ENCODE results near the gene CYP4F3. TPM values are rescaled to one million over a fixed set of nuclear protein-coding genes. Genes with fewer than 3 reads are reported as not detected.
"Not testable (repeated sequence)": the region's sequence is repeated elsewhere in the genome, so short reads cannot be mapped to it uniquely, and the experiment has no call there.

CYP4F3 gene
- total RNA-seq, 1 experiment from 2014 or later, result 0.11 TPM

DNA sequence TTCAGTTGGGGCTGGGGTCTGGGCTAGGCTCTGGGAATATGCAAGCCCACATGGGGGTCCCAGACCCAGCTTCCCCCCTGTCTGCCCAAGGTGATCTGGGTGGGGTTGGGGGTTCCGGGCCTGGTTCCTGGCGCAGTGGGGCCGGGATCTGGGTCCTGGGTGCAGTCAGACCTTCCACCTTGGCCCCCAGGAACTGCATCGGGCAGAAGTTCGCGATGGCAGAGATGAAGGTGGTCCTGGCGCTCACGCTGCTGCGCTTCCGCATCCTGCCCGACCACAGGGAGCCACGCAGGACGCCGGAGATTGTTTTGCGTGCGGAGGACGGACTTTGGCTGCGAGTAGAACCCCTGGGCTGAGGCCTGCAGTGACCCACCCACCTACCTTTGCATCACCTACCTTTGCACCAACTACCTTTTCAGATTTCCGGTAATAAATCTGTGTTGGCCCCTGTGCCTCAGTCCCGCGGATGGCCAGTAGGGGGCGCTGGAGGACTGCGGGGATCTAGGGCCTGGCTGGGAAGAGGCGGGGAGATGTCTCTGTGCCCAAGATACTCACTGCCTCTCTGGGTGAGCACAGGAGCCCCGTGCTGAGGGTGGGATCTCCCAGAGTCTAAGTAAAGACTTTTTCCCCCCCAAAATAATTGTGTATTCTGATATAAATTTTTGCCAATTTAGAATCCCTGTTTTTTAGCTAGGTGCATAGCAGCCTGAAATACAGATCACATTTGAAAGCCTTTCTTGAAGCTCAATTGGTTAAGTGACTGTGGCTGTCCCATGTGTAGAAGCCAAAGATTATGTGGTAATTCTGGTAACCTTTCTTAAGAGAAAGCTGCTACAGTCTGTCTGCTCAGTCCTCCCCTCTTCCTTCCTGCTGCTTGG is 11.5 kb upstream of the CYP4F3 start:
- DNase-seq (ENCODE audit: low read depth), result peak; percentile 37

DNA sequence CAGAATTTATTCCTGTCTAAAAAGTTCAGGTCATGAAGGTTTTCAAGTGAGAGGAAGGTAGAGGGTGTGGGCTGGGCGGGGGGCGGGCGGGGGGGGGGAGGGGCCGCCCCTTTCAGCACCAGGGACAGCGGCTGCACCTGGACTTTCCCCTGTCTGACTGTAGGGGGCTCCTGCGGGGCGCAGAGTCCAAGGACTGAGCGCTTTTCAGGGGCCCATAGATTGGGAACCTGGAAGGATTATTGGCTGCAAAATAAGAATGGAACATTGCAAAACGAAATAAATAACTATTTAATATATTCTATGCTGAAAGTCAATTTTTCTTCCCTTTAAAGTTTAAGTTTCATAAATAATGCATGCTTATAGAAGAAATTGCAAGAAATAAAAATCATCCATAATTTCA is 8.9 kb upstream of the CYP4F3 start:
- DNase-seq (ENCODE audit: low read depth), result no peak

DNA sequence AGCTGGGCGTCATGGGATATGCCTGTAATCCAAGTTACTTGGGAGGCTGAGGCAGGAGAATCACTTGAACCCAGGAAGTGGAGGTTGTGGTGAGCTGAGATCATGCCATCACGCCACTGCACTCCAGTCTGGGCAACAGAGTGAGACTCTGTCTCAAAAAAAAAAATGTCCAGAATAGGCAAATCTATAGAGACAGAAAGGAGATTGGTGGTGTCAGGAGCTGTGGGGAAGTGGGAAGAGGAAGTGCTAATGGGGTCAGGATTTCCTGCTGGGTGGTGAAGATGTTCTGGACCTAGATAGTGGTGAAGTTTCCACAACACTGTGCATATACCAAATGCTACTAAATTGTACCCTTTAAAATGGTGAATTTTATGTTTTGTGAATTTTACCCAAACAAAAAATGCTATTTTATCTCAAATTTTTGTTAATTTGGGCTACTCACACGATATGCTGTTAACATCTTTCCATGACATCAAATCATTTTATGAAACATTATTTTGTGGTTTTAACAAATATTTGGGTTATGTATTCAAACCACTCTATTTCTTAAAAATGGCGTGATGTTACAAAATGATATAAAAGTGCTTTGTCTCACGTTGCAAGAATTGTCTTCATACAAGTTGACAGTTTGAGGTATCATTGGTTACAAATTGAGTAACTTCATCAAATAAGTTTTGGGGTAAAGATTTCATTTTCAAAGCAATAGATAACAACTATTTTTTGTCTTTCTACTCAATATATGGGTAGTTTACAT is 7.4 kb upstream of the CYP4F3 start:
- no peak for DNase-seq (ENCODE audit: low read depth)

DNA sequence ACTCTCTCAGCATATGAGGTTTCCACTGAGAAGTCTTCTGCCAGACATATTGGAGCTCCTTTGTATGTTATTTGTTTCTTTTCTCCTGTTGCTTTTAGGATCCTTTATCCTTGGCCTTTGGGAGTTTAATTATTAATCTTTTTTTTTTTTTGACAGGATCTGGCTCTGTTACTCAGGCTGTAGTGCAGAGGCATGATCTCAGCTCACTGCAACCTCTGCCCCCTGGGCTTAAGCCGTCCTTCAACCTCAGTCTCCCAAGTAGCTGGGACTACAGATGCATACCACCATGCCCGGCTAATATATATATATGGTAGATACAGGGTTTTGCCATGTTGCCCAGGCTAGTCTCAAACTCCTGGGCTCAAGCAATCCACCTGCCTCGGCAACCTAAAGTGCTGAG is 6.6 kb upstream of the CYP4F3 start:
- DNase-seq (ENCODE audit: low read depth), result no peak

DNA sequence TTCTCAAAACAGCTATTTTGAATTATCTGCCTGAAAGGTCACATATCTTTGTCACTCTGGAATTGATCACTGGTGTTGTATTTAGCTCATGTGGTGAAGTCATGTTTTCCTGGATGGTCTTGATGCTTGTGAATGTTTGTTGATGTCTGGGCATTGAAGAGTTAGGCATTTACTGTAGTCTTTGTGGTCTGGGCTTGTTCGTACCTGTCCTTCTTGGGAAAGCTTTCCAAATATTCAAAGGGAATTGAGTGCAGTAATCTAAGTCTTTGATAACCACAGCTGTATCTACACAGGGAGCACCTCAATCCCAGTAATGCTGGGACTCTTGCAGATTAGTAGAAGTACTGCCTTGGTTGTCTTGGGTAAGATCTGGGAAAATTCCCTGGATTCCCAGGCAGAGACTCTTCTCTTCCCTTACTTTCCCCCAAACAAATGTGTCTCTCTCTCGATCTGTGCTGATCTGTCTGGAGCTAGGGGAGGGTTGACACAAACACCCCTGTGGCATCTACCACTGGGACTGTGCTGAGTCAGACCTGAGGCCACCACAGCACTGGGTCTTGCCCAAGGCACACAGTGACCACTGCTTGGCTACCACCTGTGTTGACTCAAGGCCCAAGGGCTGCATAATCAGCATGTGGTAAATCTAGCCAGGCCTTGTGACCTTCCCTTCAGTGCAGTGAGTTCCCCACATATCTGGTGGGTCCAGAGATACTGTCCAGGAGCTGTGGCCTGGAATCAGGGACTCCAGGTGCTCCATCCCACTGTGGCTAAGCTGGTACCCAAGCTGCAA is 5.5 kb upstream of the CYP4F3 start:
- DNase-seq (ENCODE audit: low read depth), result no peak

DNA sequence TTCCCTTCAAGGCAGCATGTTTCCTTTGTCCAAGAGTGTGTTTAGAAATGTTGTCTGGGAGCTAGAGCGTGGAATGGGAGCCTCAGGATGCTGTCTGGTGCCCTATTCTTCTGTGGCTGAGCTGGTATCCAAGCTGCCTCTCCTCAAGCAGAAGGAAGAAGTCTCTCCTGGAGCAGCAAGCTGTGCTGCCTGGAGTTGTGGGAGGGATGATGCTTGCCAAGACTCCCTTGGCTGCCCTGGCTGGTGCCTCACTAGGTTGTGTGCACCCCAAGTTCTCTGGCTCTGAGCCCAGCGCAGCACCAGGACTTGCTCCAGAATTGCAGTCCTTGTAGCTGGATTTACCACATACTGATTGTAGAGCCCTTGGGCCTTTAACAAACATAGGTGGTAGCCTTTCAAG is 4.7 kb upstream of the CYP4F3 start:
- DNase-seq (ENCODE audit: low read depth), result no peak

DNA sequence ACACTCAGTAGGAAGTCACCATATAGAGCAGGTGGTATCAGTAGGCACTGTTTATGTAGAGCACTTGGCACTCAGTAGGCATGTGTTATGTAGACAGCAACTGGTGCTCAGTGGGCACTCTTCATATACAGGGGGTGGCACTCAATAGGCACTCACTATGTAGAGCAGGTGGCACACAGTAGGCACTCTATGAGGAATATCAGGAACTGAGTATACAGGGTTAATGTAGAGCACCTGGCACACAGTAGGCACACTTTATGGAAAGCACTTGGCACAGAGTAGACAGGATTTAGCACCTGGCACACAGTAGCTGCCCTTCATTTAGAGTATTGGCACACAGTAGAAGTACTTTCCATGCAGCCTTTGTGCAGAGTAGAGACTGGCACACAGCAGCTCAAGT is 1.1 kb upstream of the CYP4F3 start:
- no peak for DNase-seq (ENCODE audit: low read depth)

DNA sequence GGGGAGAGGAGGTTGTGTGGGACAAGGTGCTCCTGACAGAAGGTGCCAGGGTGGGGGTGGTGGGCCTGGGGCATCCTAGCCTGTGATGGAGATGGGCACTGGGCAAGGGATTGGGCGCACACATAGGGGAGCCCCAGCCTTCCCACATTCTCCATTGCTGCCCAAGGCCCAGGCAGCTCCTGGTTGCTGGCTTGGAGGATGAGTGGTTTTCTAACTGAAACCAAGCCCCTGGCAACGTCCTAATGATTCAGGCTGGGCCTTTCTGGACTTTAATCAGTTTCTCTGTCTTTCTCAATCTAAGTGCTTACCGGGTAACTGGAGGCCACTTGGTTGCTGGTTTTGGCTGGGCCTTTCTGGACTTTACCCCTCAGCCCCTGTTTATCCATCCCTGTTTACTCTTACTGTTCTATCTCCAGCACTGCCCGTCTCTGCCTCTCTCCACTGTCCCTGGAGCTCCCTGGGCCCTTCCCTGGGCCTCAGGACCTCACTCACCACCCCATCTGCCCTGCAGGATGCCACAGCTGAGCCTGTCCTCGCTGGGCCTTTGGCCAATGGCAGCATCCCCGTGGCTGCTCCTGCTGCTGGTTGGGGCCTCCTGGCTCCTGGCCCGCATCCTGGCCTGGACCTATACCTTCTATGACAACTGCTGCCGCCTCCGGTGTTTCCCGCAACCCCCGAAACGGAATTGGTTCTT is 354 bp downstream of the CYP4F3 start:
- DNase-seq (ENCODE audit: low read depth), result no peak

DNA sequence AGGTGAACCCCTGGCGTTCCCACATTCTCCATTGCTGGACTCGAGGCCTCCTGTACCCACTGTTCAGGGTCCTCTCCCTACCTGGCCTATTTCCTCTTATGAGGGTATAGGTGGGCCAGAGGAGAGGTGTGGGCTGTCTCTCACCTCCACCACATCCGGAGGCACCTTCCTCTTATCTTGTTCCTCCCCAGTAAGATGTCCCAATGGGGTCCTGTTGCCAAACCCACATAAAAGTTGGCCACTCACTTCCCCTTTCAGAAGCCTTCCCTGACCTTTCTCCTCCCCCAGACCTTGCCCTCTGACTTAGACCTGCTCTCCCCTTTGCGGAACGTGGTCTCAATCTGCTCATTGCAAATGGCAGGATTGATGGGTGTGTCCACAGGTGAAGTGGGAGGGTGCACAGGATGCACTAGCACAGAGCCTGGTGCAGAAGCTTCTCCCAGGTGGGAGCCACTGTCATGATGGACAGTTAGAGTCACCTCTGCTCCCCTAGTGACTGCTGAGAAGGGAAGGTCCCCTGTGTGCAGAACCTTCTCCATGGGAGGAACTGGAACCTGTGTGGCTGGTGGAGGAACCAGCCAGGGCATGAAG is 1.3 kb downstream of the CYP4F3 start:
- no peak for DNase-seq (ENCODE audit: low read depth)

DNA sequence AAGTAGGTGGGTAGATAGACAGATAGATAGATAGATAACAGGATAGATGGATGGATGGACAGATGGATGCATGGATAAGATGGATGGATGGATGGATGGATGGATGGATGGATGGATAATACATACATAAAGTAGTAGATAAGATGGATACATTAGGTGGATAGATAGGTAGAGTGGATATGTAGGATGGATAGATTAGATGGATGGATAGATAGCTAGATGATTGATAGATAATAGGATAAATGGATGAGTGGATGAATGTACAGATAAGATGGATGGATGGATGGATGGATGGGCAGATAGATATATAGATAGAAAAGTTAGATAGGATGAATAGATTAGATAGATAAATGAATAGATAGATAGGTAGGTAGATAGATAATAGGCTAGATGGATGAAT is 2.1 kb downstream of the CYP4F3 start:
- no peak for DNase-seq (ENCODE audit: low read depth)

DNA sequence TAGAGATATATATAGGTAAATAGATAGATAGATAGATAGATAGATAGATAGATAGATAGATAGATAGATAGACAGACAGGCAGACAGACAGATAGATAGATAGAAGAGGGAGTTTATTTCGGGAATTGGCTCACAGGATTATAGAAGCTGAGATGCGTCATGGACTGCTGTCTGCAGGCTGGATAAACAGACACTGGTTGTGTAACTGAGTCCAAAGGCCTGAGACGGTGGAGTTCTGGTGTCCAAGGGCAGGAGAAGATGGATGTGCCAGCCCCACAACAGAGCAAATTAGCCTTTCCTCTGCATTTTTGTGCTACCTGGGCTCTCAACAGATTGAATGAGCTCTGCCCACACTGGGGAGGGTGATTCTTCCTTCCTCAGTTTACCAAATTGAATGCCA is 2.7 kb downstream of the CYP4F3 start:
- DNase-seq (ENCODE audit: low read depth), result no peak

DNA sequence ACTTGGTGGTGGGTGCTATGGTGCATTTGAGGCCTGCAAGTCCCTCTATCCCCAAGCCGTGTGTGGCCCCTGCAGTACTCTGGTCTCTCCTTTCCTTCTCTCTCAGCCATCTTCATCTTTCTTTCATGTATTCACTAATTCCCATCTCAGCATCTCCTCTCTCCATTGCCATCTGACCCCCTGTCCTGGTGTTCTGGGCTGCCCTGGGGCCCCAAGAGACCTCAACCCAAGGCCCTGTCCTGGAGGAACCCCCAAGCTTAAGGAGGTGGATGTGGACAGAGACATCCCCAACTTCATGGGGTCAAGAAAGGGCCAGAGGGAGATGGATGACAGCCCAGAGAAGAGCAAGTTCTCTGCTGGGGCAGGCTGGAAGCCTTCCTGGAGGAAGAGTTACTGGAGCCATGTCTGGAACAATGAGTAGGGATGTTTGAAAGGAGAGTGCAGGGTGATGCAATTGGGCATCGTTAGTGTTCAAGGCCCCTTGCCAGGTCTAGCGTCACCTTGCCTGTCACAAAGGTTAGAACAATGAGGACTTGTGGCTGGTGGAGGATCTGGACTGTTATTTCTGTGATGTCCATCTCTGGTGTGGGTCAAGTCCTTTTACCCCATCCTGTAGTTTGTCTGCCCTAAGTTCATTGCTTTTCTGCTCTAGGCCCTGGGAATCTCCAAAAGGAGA is 3.5 kb downstream of the CYP4F3 start:
- DNase-seq (ENCODE audit: low read depth), result no peak

DNA sequence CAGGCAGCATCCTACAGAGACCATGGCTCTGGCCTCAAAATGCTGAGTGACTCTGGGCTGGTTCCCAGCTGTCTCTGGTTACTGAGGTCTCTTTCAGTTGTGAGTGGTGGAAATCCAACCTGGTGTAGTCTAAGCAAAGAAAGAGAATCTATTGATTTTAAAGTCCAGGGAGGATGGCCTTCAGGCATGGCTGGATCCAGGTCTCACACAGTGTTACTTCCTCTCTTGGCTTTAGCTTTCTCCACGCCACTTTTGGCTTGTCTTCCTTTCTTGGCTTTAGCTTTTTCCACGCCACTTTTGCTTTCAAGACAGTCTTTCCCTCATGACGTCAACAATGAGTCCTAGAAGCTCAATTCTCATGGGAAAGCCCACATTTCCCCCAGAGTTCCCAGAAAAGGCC is 4.1 kb downstream of the CYP4F3 start:
- no peak for DNase-seq (ENCODE audit: low read depth)

DNA sequence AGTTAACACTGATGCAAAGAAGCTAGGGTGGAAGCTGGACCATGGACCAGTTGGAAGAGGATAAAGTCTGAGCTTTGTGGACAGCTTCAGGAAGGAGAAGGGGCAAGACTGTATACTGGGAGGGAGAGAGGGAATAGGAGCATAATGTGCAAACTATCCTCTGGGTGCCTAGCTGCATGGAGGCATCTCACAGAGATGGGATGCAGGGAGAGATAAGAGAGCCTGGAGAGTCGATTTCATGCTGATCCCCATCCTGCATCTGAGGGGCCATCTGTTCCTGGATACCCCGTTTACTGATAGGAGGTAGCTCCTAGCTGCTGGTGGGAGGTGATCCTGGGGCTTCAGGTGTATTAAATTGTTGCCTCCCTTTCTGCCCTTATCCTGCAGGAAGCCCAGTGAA is 8.8 kb downstream of the CYP4F3 start:
- no peak for DNase-seq (ENCODE audit: low read depth)

DNA sequence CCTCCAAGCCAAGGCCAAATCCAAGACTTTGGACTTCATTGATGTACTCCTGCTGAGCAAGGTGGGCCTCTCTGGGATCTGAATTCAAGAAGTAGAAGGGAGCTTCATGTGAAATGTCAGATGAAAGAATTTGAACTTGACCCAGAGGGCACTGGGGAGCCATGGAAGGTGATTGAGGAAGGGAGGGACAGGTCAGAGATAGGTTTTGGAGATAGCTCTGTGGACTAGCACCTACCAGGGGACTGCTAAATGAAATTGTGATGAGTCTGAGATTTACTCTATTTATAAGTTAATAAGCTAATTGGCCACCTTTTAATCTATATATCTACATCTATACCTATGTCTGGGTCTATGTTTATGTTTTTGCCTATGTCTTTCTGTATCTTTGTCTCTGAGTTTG is 9.4 kb downstream of the CYP4F3 start:
- DNase-seq (ENCODE audit: low read depth), result not testable (repeated sequence)

DNA sequence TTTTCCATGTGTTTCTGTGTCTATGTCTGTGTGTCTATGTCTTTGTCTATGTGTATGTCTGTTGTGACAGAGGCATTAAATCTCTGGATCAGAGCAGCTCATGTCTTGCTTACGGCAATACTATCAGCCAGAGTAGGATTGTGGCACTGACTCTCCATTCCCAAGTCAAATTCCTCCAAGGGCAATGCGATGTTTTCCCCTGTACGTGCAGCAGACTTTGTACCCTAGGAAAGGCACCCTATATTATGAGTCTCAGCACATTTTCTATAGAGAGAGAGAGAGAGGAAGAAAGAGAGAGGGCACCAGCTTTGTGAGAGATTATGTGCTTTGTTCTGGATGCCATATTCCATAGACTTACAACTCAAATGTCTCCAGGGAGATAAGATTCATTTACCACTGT is 11.1 kb downstream of the CYP4F3 start:
- DNase-seq (ENCODE audit: low read depth), result no peak

DNA sequence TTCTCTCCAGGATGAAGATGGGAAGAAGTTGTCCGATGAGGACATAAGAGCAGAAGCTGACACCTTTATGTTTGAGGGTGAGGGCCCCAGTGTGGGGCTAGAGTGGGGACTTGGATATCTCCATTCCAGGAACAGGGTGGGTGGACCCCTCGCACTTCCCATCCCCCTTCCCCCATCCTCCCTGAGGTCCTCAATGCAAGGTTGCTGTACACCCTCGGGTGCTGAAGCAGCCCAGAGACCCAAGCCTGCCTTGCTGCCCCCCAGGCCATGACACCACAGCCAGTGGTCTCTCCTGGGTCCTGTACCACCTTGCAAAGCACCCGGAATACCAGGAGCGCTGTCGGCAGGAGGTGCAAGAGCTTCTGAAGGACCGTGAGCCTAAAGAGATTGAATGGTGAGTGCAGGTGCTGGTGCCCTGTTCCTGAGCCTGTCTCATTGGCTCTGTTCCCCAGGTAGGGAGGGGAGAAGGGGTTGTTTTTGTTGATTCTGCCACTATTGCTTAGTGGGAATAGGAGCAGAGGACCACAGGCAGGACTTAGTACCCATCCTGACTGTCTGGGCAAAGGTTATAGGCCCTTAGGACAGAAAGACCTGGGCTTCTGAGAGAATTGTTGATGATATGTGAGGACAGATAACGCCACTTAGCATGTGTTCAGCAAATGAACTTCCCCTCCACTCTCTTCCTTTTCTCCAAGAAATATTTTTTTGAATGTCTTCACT is 12.0 kb downstream of the CYP4F3 start:
- DNase-seq (ENCODE audit: low read depth), result no peak

DNA sequence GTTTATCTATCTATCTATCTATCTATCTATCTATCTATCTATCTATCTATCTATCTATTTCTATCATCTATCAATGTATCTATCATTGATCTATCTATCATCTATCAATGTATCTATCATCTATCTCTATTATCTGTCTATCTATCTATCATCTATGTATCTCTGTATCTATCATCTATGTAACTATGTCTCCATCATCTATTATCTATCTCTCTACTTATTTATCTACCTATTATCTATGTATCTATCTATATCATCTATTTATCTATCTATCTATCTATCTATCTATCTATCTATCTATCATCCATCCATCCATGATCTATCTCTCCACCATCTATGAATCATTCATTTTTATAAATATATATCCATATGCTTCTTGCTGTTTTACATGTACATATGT is 15.8 kb downstream of the CYP4F3 start:
- no peak for DNase-seq (ENCODE audit: low read depth)

DNA sequence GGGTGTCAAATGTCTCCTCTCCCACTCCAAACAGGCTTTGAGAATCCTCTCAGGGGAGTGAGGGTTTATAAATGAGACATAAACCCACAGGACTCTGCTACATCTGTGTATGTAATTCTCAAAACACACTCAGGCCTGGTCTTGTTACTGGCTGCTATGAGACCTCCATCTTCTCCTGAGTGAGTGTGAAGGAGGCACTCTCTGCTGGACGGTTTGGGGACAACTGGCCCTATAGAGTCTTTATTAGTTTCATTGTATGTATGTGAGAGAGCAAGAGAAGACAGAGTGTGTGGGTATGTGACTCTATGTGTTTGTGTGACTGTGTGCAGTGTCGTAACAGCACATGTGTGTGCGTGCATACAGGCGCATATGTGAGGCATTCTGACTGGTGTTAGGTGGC is 22.6 kb downstream of the CYP4F3 start:
- no peak for DNase-seq (ENCODE audit: low read depth)

DNA sequence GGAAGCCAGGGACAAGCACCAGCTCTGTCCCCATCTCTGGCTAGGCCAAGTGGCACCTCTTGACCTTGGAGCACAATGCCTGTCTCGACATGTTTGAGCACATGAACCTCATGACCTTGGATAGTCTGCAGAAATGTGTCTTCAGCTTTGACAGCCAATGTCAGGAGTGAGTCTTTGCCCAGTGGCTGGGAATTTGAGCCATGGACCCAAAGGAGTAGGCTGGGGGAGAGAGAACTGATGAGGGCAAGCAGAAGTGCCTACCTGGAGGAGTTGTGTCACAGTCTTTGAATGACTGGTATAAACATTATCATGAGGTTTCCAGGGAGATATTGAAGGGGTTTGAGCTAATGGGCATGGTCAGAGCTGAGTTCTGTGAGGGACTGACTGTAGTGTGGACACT is 25.5 kb downstream of the CYP4F3 start:
- DNase-seq (ENCODE audit: low read depth), result no peak

All from HT1080 (cell line).